Esophagus squamous epithelium (tissue), 5 donors: ENCODE results near the gene TEX19. TPM values are rescaled to one million over a fixed set of nuclear protein-coding genes. Genes with fewer than 3 reads are reported as not detected.
"Not testable (repeated sequence)": the region's sequence is repeated elsewhere in the genome, so short reads cannot be mapped to it uniquely, and the experiment has no call there.

Experiments used
- DNase-seq: peaks from one replicate; lab custom pipeline; 2025; lab: John Stamatoyannopoulos, UW
- H3K27ac ChIP-seq, 4 donors: fragments of 200-600 bp; sonication (generic); one replicate each; pipeline ENCODE4 v1.5.1; 2016 to 2019; ENCODE audit warnings: mild to moderate bottlenecking in 1 of 4
- H3K27me3 ChIP-seq, 4 donors: fragments of 200-600 bp; sonication (generic); 1 replicate in 3 of 4; 2 replicates in 1 of 4; pipeline versions ENCODE4 v1.5.1 to v1.6.0; 2017 to 2021; ENCODE audit warnings: antibody characterized with exemption in 1 of 4
- H3K36me3 ChIP-seq, 3 donors: fragments of 200-600 bp; sonication (generic); one replicate each; pipeline ENCODE4 v1.5.1; 2016 to 2019
- H3K4me1 ChIP-seq, 3 donors: fragments of 200-600 bp; sonication (generic); one replicate each; pipeline ENCODE4 v1.5.1; 2017 to 2019
- H3K4me3 ChIP-seq, 4 donors: fragments of 200-600 bp; sonication (generic); 1 replicate in 3 of 4; 2 replicates in 1 of 4; pipeline ENCODE4 v1.5.1; 2016 to 2019; ENCODE audit warnings: mild to moderate bottlenecking in 2 of 4, moderate library complexity in 1 of 4
- H3K9me3 ChIP-seq, 3 donors: fragments of 200-600 bp; sonication (generic); one replicate each; pipeline ENCODE4 v1.5.1; 2016 to 2019
- CTCF ChIP-seq, 6 experiments: fragments of 450-650 bp in 4 of 6; fragments of 200-600 bp in 2 of 6; sonication (generic) in 2 of 6; IDR thresholded peaks; one replicate each; pipeline ENCODE4 v1.5.1; 2016 to 2019; ENCODE audit warnings: antibody characterized with exemption in 6 of 6, mild to moderate bottlenecking in 4 of 6, moderate library complexity in 4 of 6
- POLR2A ChIP-seq, 4 donors: fragments of 450-650 bp; IDR thresholded peaks; one replicate each; pipeline ENCODE4 v1.6.1; 2017; ENCODE audit warnings: antibody characterized with exemption in 4 of 4, mild to moderate bottlenecking in 4 of 4, moderate library complexity in 3 of 4
- WGBS, 2 donors: methylation state at CpG; one replicate each; pipeline ENCODE4 v1.1.5; 2018; 5-methylcytosine and 5-hydroxymethylcytosine counted together
- intact Hi-C: fragments of 100-400 bp; cut with DNase I; formaldehyde crosslinking; loops from one replicate; pipeline ENCODE4 v1.15.0; 2022
- total RNA-seq, 4 donors: library from RNA; depleted of rRNA; stranded (reverse); fragments of >200 nt; gene quantifications; one replicate each; pipeline ENCODE4 v1.1.0, GENCODE V29; 2016
- donor health status: DM: yes; HTN: yes; CAD: no.

TEX19 gene
- total RNA-seq, 4 donors from 2014 or later: not detected

DNA sequence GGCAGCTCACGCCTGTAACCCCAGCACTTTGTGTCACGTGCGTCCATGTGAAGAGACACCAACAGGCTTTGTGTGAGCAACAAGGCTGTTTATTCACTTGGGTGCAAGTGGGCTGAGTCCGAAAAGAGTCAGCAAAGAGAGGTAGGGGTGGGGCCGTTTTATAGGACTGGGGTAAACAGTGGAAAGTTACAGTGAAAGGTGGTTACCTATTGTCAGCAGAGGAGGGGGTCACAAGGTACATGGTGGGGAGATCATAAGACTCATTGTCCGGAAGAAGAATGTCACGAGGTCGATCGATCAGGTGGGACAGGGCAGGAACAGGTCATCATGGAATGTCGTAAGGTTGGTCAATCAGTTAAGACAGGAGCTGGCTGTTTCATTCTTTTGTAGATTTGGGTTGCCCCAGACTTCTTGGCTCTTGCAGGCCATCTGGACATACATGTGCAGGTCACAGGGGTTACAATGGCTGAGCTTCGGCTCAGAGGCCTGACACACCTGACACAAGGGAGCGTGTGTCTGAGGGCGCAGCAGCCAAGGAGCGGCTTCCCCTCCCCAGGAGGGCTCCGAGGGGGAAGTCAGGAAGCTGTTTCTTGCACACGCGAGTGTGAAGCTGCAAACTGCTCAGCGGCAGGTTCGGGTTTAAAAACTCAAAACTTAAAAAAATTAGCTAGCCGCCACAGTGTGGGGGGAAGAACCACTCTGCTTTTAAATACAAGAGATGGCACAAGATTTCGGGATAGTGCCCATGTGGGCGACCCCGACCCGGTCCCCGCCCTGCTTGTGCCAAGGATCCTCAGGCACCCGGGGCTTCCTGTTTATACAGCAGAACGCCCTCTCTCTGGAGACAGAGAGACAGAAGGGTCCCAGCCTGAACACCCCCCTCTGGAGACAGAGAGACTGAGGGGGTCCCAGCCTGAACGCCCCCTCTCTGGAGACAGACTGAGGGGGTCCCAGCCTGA, 12.4 kb upstream of the TEX19 start:
- Histone ChIP-seq H3K27ac (no peak overlapping the region), H3K4me3 (no peak overlapping the region), H3K27me3 (peaks cover 0 to 56% (median 0%) of the 10 kb centered on the region in 4 donors), H3K36me3 (no peaks in the 10 kb centered on the region), H3K9me3 (no peaks in the 10 kb centered on the region), H3K4me1 (peaks cover 0 to 3% (median 0%) of the 10 kb centered on the region in 3 donors)
- DNase-seq: no peak
- intact Hi-C loops: no loop called here
- 69 to 74% methylated on average over 14 to 15 of the region's 28 CpGs for WGBS, 2 donors
- TF ChIP-seq CTCF (IDR thresholded peaks at IDR 0.05): no peak
- no peak for TF ChIP-seq POLR2A (IDR thresholded peaks at IDR 0.05)

- H3K4me3 ChIP-seq, H3K27ac ChIP-seq, H3K36me3 ChIP-seq, intact Hi-C loops, H3K4me1 ChIP-seq, H3K9me3 ChIP-seq, DNase-seq: not testable (repeated sequence)
- peaks cover 0 to 44% (median 0%) of the 10 kb centered on the region in 4 donors for H3K27me3 ChIP-seq
- WGBS, 2 donors: 61 to 77% methylated on average over 10 to 11 of the region's 11 CpGs
Measured at GRCh38 chr17:82347994-82348393, 11.1 kb upstream of the TEX19 start.

DNA sequence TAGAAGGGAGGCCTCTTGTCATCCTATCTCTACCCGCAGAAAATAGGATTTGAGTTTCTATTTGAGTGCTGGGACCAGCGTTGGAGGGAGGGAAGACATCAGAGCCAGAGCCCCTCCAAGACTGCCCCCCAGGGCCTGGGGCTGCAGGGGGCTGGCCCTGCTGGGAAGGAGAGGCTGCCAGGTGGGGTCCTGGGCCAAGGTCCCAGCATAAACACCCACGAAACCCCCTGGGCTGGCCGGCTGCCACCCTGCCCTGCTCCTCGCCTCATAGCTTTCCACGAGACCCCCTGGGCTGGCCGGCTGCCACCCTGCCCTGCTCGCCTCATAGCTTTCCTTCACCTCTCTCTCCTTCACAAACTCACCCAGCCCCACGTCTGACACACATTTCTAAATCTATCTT, 10.6 kb upstream of the TEX19 start:
- no peaks in the 10 kb centered on the region for H3K9me3 ChIP-seq
- DNase-seq: no peak
- no peaks in the 10 kb centered on the region for H3K36me3 ChIP-seq
- no peak for TF ChIP-seq CTCF (IDR thresholded peaks at IDR 0.05)
- no peak for TF ChIP-seq POLR2A (IDR thresholded peaks at IDR 0.05)
- intact Hi-C loops: no loop called here
- H3K27ac ChIP-seq: no peak overlapping the region
- H3K27me3 ChIP-seq: peaks cover 0 to 46% (median 0%) of the 10 kb centered on the region in 4 donors
- H3K4me1 ChIP-seq: peaks cover 0 to 9% (median 3%) of the 10 kb centered on the region in 3 donors
- no peak overlapping the region for H3K4me3 ChIP-seq
- WGBS, 2 donors: 69 to 82% methylated on average over 6 to 8 of the region's 9 CpGs

GRCh38 chr17:82348866-82349265, 10.2 kb upstream of the TEX19 start:
- Histone ChIP-seq H3K27me3 (peaks cover 0 to 51% (median 0%) of the 10 kb centered on the region in 4 donors), H3K4me1 (peaks cover 0 to 9% (median 3%) of the 10 kb centered on the region in 3 donors), H3K4me3 (no peak overlapping the region), H3K36me3 (no peaks in the 10 kb centered on the region), H3K9me3 (no peaks in the 10 kb centered on the region), H3K27ac (no peak overlapping the region)
- TF ChIP-seq POLR2A (IDR thresholded peaks at IDR 0.05) (no peak), CTCF (IDR thresholded peaks at IDR 0.05) (no peak)
- WGBS, 2 donors: 44 to 72% methylated on average over 7 to 11 of the region's 11 CpGs
- intact Hi-C loops: no loop called here
- DNase-seq: no peak

DNA sequence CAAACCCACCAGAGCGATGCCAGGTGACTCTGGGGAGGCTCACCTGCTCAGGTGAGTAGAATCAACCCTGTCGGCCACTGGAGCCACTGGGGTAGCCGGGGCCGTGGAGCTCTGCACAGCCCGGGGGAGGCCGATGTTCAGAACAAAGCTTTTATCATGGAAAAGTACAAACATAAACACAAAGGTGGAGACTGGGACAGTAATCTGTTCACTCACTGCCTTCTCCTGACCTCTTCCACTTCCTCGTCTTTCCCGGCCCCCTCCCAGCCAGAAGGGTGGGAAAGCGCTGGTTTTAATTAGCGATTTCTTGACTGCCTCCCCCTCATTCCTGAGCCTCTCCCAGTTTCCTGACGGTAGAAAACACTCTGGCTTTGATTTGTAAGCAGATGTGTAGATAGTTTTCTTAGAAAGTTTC, 9.8 kb upstream of the TEX19 start:
- TF ChIP-seq CTCF (IDR thresholded peaks at IDR 0.05): no peak
- TF ChIP-seq POLR2A (IDR thresholded peaks at IDR 0.05): no peak
- WGBS, 2 donors: 24 to 50% methylated on average over 10 of the region's 11 CpGs
- Histone ChIP-seq H3K27ac (no peak overlapping the region), H3K4me3 (no peak overlapping the region), H3K9me3 (no peaks in the 10 kb centered on the region), H3K27me3 (peaks cover 0 to 55% (median 0%) of the 10 kb centered on the region in 4 donors), H3K36me3 (no peaks in the 10 kb centered on the region), H3K4me1 (peaks cover 0 to 9% (median 3%) of the 10 kb centered on the region in 3 donors)
- no peak for DNase-seq
- intact Hi-C loops: no loop called here
